ENCODE results near the gene WAC. TPM values are rescaled to one million over a fixed set of nuclear protein-coding genes. Genes with fewer than 3 reads are reported as not detected.

Gene WAC
- total RNA-seq, 1 donor from 2014 or later: 97.7 TPM

DNA sequence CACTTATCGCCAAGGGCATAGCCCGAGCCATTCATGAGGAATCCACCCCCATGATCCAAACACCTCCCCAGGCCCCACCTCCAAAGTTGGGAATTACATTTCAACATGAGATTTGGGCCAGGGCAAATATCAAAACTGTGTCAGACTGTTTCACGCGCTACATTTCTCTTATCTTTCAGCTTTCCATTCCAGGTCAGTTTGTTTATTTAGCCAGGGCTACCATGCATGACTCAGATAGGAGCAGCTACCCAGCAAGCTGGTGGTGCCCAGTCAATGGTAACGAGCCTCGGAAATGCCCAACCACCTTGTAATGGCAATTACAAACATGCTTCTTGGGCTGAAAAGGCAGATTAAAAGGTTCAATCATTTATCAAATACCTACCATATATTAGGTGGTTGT, 100.8 kb downstream of the WAC start:
- Mint-ChIP-seq H3K4me1 (ENCODE audit: low read depth) (peaks cover under 1% of the 10 kb centered on the region), H3K36me3 (ENCODE audit: low read depth) (peaks cover 1% of the 10 kb centered on the region), H3K27ac (ENCODE audit: unreplicated experiment) (no peak overlapping the region), H3K9me3 (ENCODE audit: low read depth) (no peaks in the 10 kb centered on the region), H3K4me3 (ENCODE audit: unreplicated experiment) (no peak overlapping the region), H3K27me3 (ENCODE audit: low read depth) (peaks cover 13% of the 10 kb centered on the region)
- TF ChIP-seq, protein P1, sequence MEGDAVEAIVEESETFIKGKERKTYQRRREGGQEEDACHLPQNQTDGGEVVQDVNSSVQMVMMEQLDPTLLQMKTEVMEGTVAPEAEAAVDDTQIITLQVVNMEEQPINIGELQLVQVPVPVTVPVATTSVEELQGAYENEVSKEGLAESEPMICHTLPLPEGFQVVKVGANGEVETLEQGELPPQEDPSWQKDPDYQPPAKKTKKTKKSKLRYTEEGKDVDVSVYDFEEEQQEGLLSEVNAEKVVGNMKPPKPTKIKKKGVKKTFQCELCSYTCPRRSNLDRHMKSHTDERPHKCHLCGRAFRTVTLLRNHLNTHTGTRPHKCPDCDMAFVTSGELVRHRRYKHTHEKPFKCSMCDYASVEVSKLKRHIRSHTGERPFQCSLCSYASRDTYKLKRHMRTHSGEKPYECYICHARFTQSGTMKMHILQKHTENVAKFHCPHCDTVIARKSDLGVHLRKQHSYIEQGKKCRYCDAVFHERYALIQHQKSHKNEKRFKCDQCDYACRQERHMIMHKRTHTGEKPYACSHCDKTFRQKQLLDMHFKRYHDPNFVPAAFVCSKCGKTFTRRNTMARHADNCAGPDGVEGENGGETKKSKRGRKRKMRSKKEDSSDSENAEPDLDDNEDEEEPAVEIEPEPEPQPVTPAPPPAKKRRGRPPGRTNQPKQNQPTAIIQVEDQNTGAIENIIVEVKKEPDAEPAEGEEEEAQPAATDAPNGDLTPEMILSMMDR (IDR thresholded peaks at IDR 0.05): no peak
- DNase-seq (ENCODE audit: low spot score): no peak

- H3K27ac Mint-ChIP-seq (ENCODE audit: unreplicated experiment): no peak overlapping the region
- TF ChIP-seq, protein P1 (IDR thresholded peaks at IDR 0.05): no peak
- peaks cover 1% of the 10 kb centered on the region for H3K36me3 Mint-ChIP-seq (ENCODE audit: low read depth)
- DNase-seq (ENCODE audit: low spot score): no peak
- H3K9me3 Mint-ChIP-seq (ENCODE audit: low read depth): no peaks in the 10 kb centered on the region
- H3K4me3 Mint-ChIP-seq (ENCODE audit: unreplicated experiment): no peak overlapping the region
- no peaks in the 10 kb centered on the region for H3K4me1 Mint-ChIP-seq (ENCODE audit: low read depth)
- H3K27me3 Mint-ChIP-seq (ENCODE audit: low read depth): peaks cover 13% of the 10 kb centered on the region
Observed at GRCh38 chr10:28637346-28637745, 104.4 kb downstream of the WAC start.

GRCh38 chr10:28638392-28638791, 105.5 kb downstream of the WAC start:
- Mint-ChIP-seq H3K4me3 (ENCODE audit: unreplicated experiment) (no peak overlapping the region), H3K27ac (ENCODE audit: unreplicated experiment) (no peak overlapping the region), H3K9me3 (ENCODE audit: low read depth) (no peaks in the 10 kb centered on the region), H3K27me3 (ENCODE audit: low read depth) (peaks cover 13% of the 10 kb centered on the region), H3K36me3 (ENCODE audit: low read depth) (peaks cover 1% of the 10 kb centered on the region), H3K4me1 (ENCODE audit: low read depth) (no peaks in the 10 kb centered on the region)
- no peak for DNase-seq (ENCODE audit: low spot score)
- TF ChIP-seq, protein P1 (IDR thresholded peaks at IDR 0.05): no peak

DNA sequence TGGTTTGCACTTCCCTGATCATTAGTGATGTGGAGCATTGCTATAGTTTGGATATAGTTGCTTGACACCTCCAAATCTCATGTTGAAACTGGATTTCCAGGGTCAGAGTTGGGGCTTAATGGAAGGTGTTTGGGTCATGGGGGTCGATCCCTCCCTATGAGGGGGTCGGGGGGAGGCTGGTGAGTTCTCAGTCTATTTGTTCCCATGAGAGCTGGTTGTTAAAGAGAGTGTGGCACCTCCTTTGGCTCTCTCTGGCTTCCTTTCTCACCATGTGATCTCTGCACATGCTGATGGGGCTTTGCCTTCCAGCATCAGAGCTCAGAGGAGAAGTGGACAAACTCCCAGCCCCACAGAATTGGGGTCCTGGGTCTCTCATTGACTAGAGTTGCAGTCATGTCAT, 107.6 kb downstream of the WAC start:
- no peaks in the 10 kb centered on the region for H3K36me3 Mint-ChIP-seq (ENCODE audit: low read depth)
- no peak for DNase-seq (ENCODE audit: low spot score)
- H3K9me3 Mint-ChIP-seq (ENCODE audit: low read depth): no peaks in the 10 kb centered on the region
- H3K27ac Mint-ChIP-seq (ENCODE audit: unreplicated experiment): no peak overlapping the region
- H3K4me1 Mint-ChIP-seq (ENCODE audit: low read depth): no peaks in the 10 kb centered on the region
- no peak overlapping the region for H3K4me3 Mint-ChIP-seq (ENCODE audit: unreplicated experiment)
- TF ChIP-seq, protein P1 (IDR thresholded peaks at IDR 0.05): no peak
- peaks cover 9% of the 10 kb centered on the region for H3K27me3 Mint-ChIP-seq (ENCODE audit: low read depth)

GRCh38 chr10:28644647-28645046, 111.7 kb downstream of the WAC start:
- no peak overlapping the region for H3K27ac Mint-ChIP-seq (ENCODE audit: unreplicated experiment)
- DNase-seq (ENCODE audit: low spot score): no peak
- peaks cover 6% of the 10 kb centered on the region for H3K27me3 Mint-ChIP-seq (ENCODE audit: low read depth)
- H3K36me3 Mint-ChIP-seq (ENCODE audit: low read depth): no peaks in the 10 kb centered on the region
- no peak overlapping the region for H3K4me3 Mint-ChIP-seq (ENCODE audit: unreplicated experiment)
- H3K9me3 Mint-ChIP-seq (ENCODE audit: low read depth): peaks cover 6% of the 10 kb centered on the region
- TF ChIP-seq, protein P1 (IDR thresholded peaks at IDR 0.05): no peak
- no peaks in the 10 kb centered on the region for H3K4me1 Mint-ChIP-seq (ENCODE audit: low read depth)

Data from chondrocyte (in vitro differentiated cells).